ENCODE data around the gene ELAC2.

The ELAC2 gene

GRCh38 chr17:12998461-12998860, 19.4 kb downstream of the ELAC2 start:
- no peaks in the 10 kb centered on the region for H3K9me3 ChIP-seq (replicated peaks in 1 of 2; ENCODE audit: control insufficient read depth in 2 of 2, insufficient read depth in 1 of 2, low read depth in 1 of 2, low read length in 2 of 2)
- peaks cover 2 to 3% of the 10 kb centered on the region in 2 donors for H3K4me1 ChIP-seq (ENCODE audit: control insufficient read depth in 2 of 2, insufficient read depth in 1 of 2, low read depth in 1 of 2, low read length in 2 of 2)
- no peak overlapping the region for H3K18ac ChIP-seq (ENCODE audit: low read length)
- H4K91ac ChIP-seq (ENCODE audit: low read depth, low read length, poor library complexity), result no peak overlapping the region
- no peak overlapping the region for H3K27ac ChIP-seq (replicated peaks; ENCODE audit: low read length)
- no peak overlapping the region for H2BK120ac ChIP-seq (ENCODE audit: low read depth, low read length)
- H2BK12ac ChIP-seq (ENCODE audit: low read length), result no peak overlapping the region
- H3K79me1 ChIP-seq (ENCODE audit: low read depth, low read length), result peaks cover under 1% of the 10 kb centered on the region
- no peak overlapping the region for H2AFZ ChIP-seq (ENCODE audit: low read length)
- H3K4me3 ChIP-seq (ENCODE audit: low read length in 2 of 2), result no peak overlapping the region
- H3K23ac ChIP-seq (ENCODE audit: low read depth, low read length, poor library complexity), result no peak overlapping the region
- H3K36me3 ChIP-seq (replicated peaks in 1 of 2; ENCODE audit: control insufficient read depth in 2 of 2, insufficient read depth in 2 of 2, low read length in 2 of 2), result peaks cover 62 to 97% of the 10 kb centered on the region in 2 donors
- H2AK5ac ChIP-seq (ENCODE audit: low read depth, low read length), result no peak overlapping the region
- H3K27me3 ChIP-seq (ENCODE audit: control insufficient read depth in 3 of 3, insufficient read depth in 3 of 3, low read depth in 1 of 3, low read length in 3 of 3), result no peaks in the 10 kb centered on the region
- H3K4me2 ChIP-seq (ENCODE audit: insufficient read depth, low read length, poor library complexity, severe bottlenecking), result no peak overlapping the region
- no peak overlapping the region for H2BK15ac ChIP-seq (ENCODE audit: low read length)
- H4K8ac ChIP-seq (ENCODE audit: low read depth, low read length), result no peak overlapping the region
- DNase-seq (ENCODE audit: low spot score), result no peak
- no peak overlapping the region for H2BK5ac ChIP-seq (ENCODE audit: low read length)
- H3K4ac ChIP-seq (ENCODE audit: low read length), result no peak overlapping the region
- H3K14ac ChIP-seq (ENCODE audit: low read length), result no peak overlapping the region
- no CpG with 5 or more reads among the region's 8 CpGs for WGBS, 2 donors (ENCODE audit: extremely low coverage in 2 of 2, insufficient read length in 2 of 2, insufficient replicate concordance in 1 of 2)
- no peak overlapping the region for H3K9ac ChIP-seq (ENCODE audit: low read depth, low read length, poor library complexity)

- no peak overlapping the region for H2BK15ac ChIP-seq (ENCODE audit: low read length)
- no peak overlapping the region for H2BK120ac ChIP-seq (ENCODE audit: low read depth, low read length)
- no peak overlapping the region for H2BK12ac ChIP-seq (ENCODE audit: low read length)
- no peak overlapping the region for H3K14ac ChIP-seq (ENCODE audit: low read length)
- H3K79me1 ChIP-seq (ENCODE audit: low read depth, low read length), result peaks cover 2% of the 10 kb centered on the region
- H4K8ac ChIP-seq (ENCODE audit: low read depth, low read length), result no peak overlapping the region
- H3K23ac ChIP-seq (ENCODE audit: low read depth, low read length, poor library complexity), result no peak overlapping the region
- H3K4me1 ChIP-seq (ENCODE audit: control insufficient read depth in 2 of 2, insufficient read depth in 1 of 2, low read depth in 1 of 2, low read length in 2 of 2), result no peaks in the 10 kb centered on the region
- no peak overlapping the region for H3K18ac ChIP-seq (ENCODE audit: low read length)
- WGBS, 2 donors (ENCODE audit: extremely low coverage in 2 of 2, insufficient read length in 2 of 2, insufficient replicate concordance in 1 of 2), result no CpG with 5 or more reads among the region's 5 CpGs
- no peak for DNase-seq (ENCODE audit: low spot score)
- H3K9ac ChIP-seq (ENCODE audit: low read depth, low read length, poor library complexity), result no peak overlapping the region
- no peaks in the 10 kb centered on the region for H3K27me3 ChIP-seq (ENCODE audit: control insufficient read depth in 3 of 3, insufficient read depth in 3 of 3, low read depth in 1 of 3, low read length in 3 of 3)
- peaks cover 66 to 97% of the 10 kb centered on the region in 2 donors for H3K36me3 ChIP-seq (replicated peaks in 1 of 2; ENCODE audit: control insufficient read depth in 2 of 2, insufficient read depth in 2 of 2, low read length in 2 of 2)
- H3K4me2 ChIP-seq (ENCODE audit: insufficient read depth, low read length, poor library complexity, severe bottlenecking), result no peak overlapping the region
- H2BK5ac ChIP-seq (ENCODE audit: low read length), result no peak overlapping the region
- H2AFZ ChIP-seq (ENCODE audit: low read length), result no peak overlapping the region
- no peaks in the 10 kb centered on the region for H3K9me3 ChIP-seq (replicated peaks in 1 of 2; ENCODE audit: control insufficient read depth in 2 of 2, insufficient read depth in 1 of 2, low read depth in 1 of 2, low read length in 2 of 2)
- H3K27ac ChIP-seq (replicated peaks; ENCODE audit: low read length), result no peak overlapping the region
- no peak overlapping the region for H4K91ac ChIP-seq (ENCODE audit: low read depth, low read length, poor library complexity)
- no peak overlapping the region for H3K4me3 ChIP-seq (ENCODE audit: low read length in 2 of 2)
- H2AK5ac ChIP-seq (ENCODE audit: low read depth, low read length), result no peak overlapping the region
- H3K4ac ChIP-seq (ENCODE audit: low read length), result no peak overlapping the region
Observed at GRCh38 chr17:12996941-12997340, 20.9 kb downstream of the ELAC2 start.

- H3K18ac ChIP-seq (ENCODE audit: low read length), result no peak overlapping the region
- peaks cover 2% of the 10 kb centered on the region for H3K79me1 ChIP-seq (ENCODE audit: low read depth, low read length)
- H2BK5ac ChIP-seq (ENCODE audit: low read length), result no peak overlapping the region
- H3K27ac ChIP-seq (replicated peaks; ENCODE audit: low read length), result no peak overlapping the region
- no peak overlapping the region for H3K4me3 ChIP-seq (ENCODE audit: low read length in 2 of 2)
- WGBS, 2 donors (ENCODE audit: extremely low coverage in 2 of 2, insufficient read length in 2 of 2, insufficient replicate concordance in 1 of 2), result no CpG with 5 or more reads among the region's 10 CpGs
- peak overlapping the region; percentile 24 for H3K9ac ChIP-seq (ENCODE audit: low read depth, low read length, poor library complexity)
- DNase-seq (ENCODE audit: low spot score), result no peak
- H4K8ac ChIP-seq (ENCODE audit: low read depth, low read length), result no peak overlapping the region
- H3K4ac ChIP-seq (ENCODE audit: low read length), result no peak overlapping the region
- H3K4me2 ChIP-seq (ENCODE audit: insufficient read depth, low read length, poor library complexity, severe bottlenecking), result no peak overlapping the region
- peaks cover 66 to 97% of the 10 kb centered on the region in 2 donors for H3K36me3 ChIP-seq (replicated peaks in 1 of 2; ENCODE audit: control insufficient read depth in 2 of 2, insufficient read depth in 2 of 2, low read length in 2 of 2)
- no peaks in the 10 kb centered on the region for H3K27me3 ChIP-seq (ENCODE audit: control insufficient read depth in 3 of 3, insufficient read depth in 3 of 3, low read depth in 1 of 3, low read length in 3 of 3)
- H2BK12ac ChIP-seq (ENCODE audit: low read length), result no peak overlapping the region
- H3K23ac ChIP-seq (ENCODE audit: low read depth, low read length, poor library complexity), result no peak overlapping the region
- no peak overlapping the region for H2BK120ac ChIP-seq (ENCODE audit: low read depth, low read length)
- H2BK15ac ChIP-seq (ENCODE audit: low read length), result no peak overlapping the region
- H2AFZ ChIP-seq (ENCODE audit: low read length), result no peak overlapping the region
- H3K4me1 ChIP-seq (ENCODE audit: control insufficient read depth in 2 of 2, insufficient read depth in 1 of 2, low read depth in 1 of 2, low read length in 2 of 2), result no peaks in the 10 kb centered on the region
- no peak overlapping the region for H3K14ac ChIP-seq (ENCODE audit: low read length)
- H4K91ac ChIP-seq (ENCODE audit: low read depth, low read length, poor library complexity), result no peak overlapping the region
- H2AK5ac ChIP-seq (ENCODE audit: low read depth, low read length), result no peak overlapping the region
- H3K9me3 ChIP-seq (replicated peaks in 1 of 2; ENCODE audit: control insufficient read depth in 2 of 2, insufficient read depth in 1 of 2, low read depth in 1 of 2, low read length in 2 of 2), result no peaks in the 10 kb centered on the region
Observed at GRCh38 chr17:12996357-12996756, 21.5 kb downstream of the ELAC2 start.

- Histone ChIP-seq H2BK12ac (ENCODE audit: low read length) (no peak overlapping the region), H2AFZ (ENCODE audit: low read length) (no peak overlapping the region), H2BK15ac (ENCODE audit: low read length) (no peak overlapping the region), H3K18ac (ENCODE audit: low read length) (no peak overlapping the region), H2BK5ac (ENCODE audit: low read length) (no peak overlapping the region), H4K8ac (ENCODE audit: low read depth, low read length) (no peak overlapping the region), H3K4ac (ENCODE audit: low read length) (no peak overlapping the region), H2AK5ac (ENCODE audit: low read depth, low read length) (no peak overlapping the region), H4K91ac (ENCODE audit: low read depth, low read length, poor library complexity) (no peak overlapping the region), H3K9me3 (replicated peaks in 1 of 2; ENCODE audit: control insufficient read depth in 2 of 2, insufficient read depth in 1 of 2, low read depth in 1 of 2, low read length in 2 of 2) (no peaks in the 10 kb centered on the region), H3K14ac (ENCODE audit: low read length) (no peak overlapping the region), H3K9ac (ENCODE audit: low read depth, low read length, poor library complexity) (no peak overlapping the region), H3K4me1 (ENCODE audit: control insufficient read depth in 2 of 2, insufficient read depth in 1 of 2, low read depth in 1 of 2, low read length in 2 of 2) (no peaks in the 10 kb centered on the region), H3K27ac (replicated peaks; ENCODE audit: low read length) (no peak overlapping the region), H3K4me3 (ENCODE audit: low read length in 2 of 2) (no peak overlapping the region), H3K4me2 (ENCODE audit: insufficient read depth, low read length, poor library complexity, severe bottlenecking) (no peak overlapping the region), H3K23ac (ENCODE audit: low read depth, low read length, poor library complexity) (no peak overlapping the region), H3K79me1 (ENCODE audit: low read depth, low read length) (peaks cover 2% of the 10 kb centered on the region), H3K36me3 (replicated peaks in 1 of 2; ENCODE audit: control insufficient read depth in 2 of 2, insufficient read depth in 2 of 2, low read length in 2 of 2) (peaks cover 67 to 99% of the 10 kb centered on the region in 2 donors), H2BK120ac (ENCODE audit: low read depth, low read length) (no peak overlapping the region), H3K27me3 (ENCODE audit: control insufficient read depth in 3 of 3, insufficient read depth in 3 of 3, low read depth in 1 of 3, low read length in 3 of 3) (no peaks in the 10 kb centered on the region)
- no peak for DNase-seq (ENCODE audit: low spot score)
- WGBS, 2 donors (ENCODE audit: extremely low coverage in 2 of 2, insufficient read length in 2 of 2, insufficient replicate concordance in 1 of 2), result no CpG with 5 or more reads among the region's 19 CpGs
Observed at GRCh38 chr17:12995896-12996295, 21.9 kb downstream of the ELAC2 start.

Data from neuronal stem cell (in vitro differentiated cells).